Measurements from ENCODE around the gene GMPR.

- TF ChIP-seq, protein P1, sequence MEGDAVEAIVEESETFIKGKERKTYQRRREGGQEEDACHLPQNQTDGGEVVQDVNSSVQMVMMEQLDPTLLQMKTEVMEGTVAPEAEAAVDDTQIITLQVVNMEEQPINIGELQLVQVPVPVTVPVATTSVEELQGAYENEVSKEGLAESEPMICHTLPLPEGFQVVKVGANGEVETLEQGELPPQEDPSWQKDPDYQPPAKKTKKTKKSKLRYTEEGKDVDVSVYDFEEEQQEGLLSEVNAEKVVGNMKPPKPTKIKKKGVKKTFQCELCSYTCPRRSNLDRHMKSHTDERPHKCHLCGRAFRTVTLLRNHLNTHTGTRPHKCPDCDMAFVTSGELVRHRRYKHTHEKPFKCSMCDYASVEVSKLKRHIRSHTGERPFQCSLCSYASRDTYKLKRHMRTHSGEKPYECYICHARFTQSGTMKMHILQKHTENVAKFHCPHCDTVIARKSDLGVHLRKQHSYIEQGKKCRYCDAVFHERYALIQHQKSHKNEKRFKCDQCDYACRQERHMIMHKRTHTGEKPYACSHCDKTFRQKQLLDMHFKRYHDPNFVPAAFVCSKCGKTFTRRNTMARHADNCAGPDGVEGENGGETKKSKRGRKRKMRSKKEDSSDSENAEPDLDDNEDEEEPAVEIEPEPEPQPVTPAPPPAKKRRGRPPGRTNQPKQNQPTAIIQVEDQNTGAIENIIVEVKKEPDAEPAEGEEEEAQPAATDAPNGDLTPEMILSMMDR (IDR thresholded peaks at IDR 0.05; ENCODE audit: insufficient read depth, low read length, poor library complexity, severe bottlenecking), result no peak
- TF ChIP-seq EZH2phosphoT487 (conservative IDR thresholded peaks at IDR 0.05; ENCODE audit: low read length), result no peak
These were observed 88.1 kb downstream of the GMPR start for GRCh38 chr6:16326531-16326930.

Data from SU-DHL-6 (cell line).